Transverse colon (tissue), 4 donors: ENCODE results near the gene ZBP1. TPM values are rescaled to one million over a fixed set of nuclear protein-coding genes. Genes with fewer than 3 reads are reported as not detected.
A peak's percentile ranks its signal among the peaks of the same experiment; 100 is the strongest.

Experiments
- DNase-seq: peaks from one replicate; pipeline ENCODE4 v3.0.0-alpha.2; 2019
- H3K27ac ChIP-seq, 4 donors: fragments of 200-600 bp; sonication (generic); 2 replicates each; pipeline ENCODE4 v1.5.1; 2016 to 2018; ENCODE audit warnings: inconsistent platforms in 4 of 4
- H3K27me3 ChIP-seq: fragments of 200-600 bp; sonication (generic); 2 replicates; pipeline ENCODE4 v1.5.1; 2017; ENCODE audit warnings: inconsistent platforms
- H3K36me3 ChIP-seq, 4 donors: fragments of 200-600 bp; sonication (generic); 2 replicates each; pipeline ENCODE4 v1.5.1; 2017 to 2019; ENCODE audit warnings: inconsistent platforms in 4 of 4
- H3K4me1 ChIP-seq, 4 donors: fragments of 200-600 bp; sonication (generic); 2 replicates each; pipeline ENCODE4 v1.5.1; 2017 to 2020; ENCODE audit warnings: inconsistent platforms in 4 of 4
- H3K4me3 ChIP-seq, 4 donors: fragments of 200-600 bp; sonication (generic); 1 replicate in 1 of 4; 2 replicates in 3 of 4; pipeline versions ENCODE4 v1.5.1 to v1.6.1; 2017 to 2019; ENCODE audit warnings: inconsistent platforms in 4 of 4
- H3K9me3 ChIP-seq, 2 donors: fragments of 200-600 bp; sonication (generic); 2 replicates each; pipeline ENCODE4 v1.5.1; 2017 to 2019; ENCODE audit warnings: inconsistent platforms in 2 of 2
- EP300 ChIP-seq: sonication (generic); formaldehyde crosslinking; IDR thresholded peaks from one replicate; pipeline ENCODE4 v1.6.1; 2017; ENCODE audit warnings: antibody characterized with exemption, low read depth
- POLR2A ChIP-seq: fragments of 450-650 bp; IDR thresholded peaks from one replicate; pipeline ENCODE4 v1.6.1; 2016; ENCODE audit warnings: antibody characterized with exemption, mild to moderate bottlenecking, moderate library complexity
- POLR2AphosphoS5 ChIP-seq, 3 donors: sonication (generic); formaldehyde crosslinking; IDR thresholded peaks; one replicate each; pipeline ENCODE4 v1.6.1; 2016; ENCODE audit warnings: antibody characterized with exemption in 3 of 3
- WGBS, 2 donors: methylation state at CpG; one replicate each; pipeline ENCODE4 v1.1.5; 2018; ENCODE audit warnings: low coverage in 1 of 2; 5-methylcytosine and 5-hydroxymethylcytosine counted together
- in situ Hi-C, 4 donors: fragments of 200-750 bp; cut with MboI; loops; one replicate each; pipeline versions ENCODE4 v1.15.0 to v1.15.1; 2017; ENCODE audit warnings: low sequenced_read_pairs in 3 of 4, low pct_ligation_motif_present in 1 of 4, low pct_unique_long_range_greater_than_20kb in 1 of 4
- intact Hi-C: fragments of 100-400 bp; cut with DNase I; formaldehyde crosslinking; loops from one replicate; pipeline ENCODE4 v1.15.1; 2023; ENCODE audit warnings: low total_unique reads
- total RNA-seq, 4 donors: library from RNA; depleted of rRNA; stranded (reverse); fragments of >200 nt; gene quantifications; one replicate each; pipeline ENCODE4 v1.1.0, GENCODE V29; 2016
- TF ChIP-seq, protein P1 (sequence below), 5 experiments: fragments of 200-600 bp in 3 of 5; fragments of 450-650 bp in 2 of 5; sonication (generic) in 3 of 5; IDR thresholded peaks; 1 replicate in 2 of 5; 2 replicates in 3 of 5; pipeline ENCODE4 v1.5.1; 2016 to 2017; ENCODE audit warnings: antibody characterized with exemption in 5 of 5, inconsistent platforms in 3 of 5, mild to moderate bottlenecking in 2 of 5, moderate library complexity in 1 of 5

Gene ZBP1
- total RNA-seq, 4 donors from 2014 or later = 1.6 to 4.4 TPM; not detected in 2

DNA sequence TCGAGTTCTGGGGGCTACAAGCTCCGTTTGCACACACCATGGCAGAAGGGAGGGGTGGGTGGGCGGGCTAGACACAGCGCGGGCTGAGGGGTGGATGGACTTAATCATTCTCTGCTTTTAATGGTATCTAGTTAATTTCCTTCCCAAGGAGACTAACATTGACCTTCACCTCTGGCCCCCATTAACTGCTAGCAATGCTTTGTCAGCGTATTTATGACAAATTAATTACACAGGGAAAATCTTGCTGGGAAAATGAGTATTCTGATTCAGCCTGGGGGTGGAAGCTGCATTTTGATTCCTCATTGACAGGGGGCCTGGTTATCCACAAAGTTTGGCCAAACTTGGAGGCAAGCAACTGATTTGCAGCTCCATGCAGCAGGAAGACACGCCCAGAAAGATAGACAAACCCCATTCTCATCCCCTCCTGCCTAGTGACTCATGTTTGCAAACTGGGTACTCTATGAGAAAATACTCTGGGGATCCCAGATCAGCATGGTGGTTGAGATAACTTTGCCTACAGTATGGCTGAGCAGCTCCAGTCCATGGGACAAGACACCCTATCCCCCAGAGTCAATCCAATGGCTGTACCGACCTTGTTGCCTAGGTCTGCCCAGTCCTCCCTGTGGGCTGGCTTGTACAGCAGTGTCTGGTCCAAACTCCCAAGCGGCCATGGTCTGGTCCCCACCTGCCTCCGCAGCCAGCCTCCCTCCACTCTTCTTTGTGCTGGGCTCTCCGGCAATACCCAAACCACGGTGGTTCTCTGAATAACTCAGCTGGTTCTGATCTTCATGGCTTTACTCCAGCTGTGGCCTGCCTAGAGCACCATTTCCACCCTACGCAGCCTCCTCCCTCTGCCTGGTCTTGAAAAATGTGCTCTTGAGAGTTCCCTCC is 19.7 kb downstream of the ZBP1 start:
- Histone ChIP-seq H3K27ac (no peak overlapping the region), H3K27me3 (no peaks in the 10 kb centered on the region), H3K4me3 (no peak overlapping the region), H3K36me3 (no peaks in the 10 kb centered on the region), H3K4me1 (peaks cover 3 to 19% (median 6%) of the 10 kb centered on the region in 4 donors), H3K9me3 (no peaks in the 10 kb centered on the region)
- TF ChIP-seq POLR2A = no peak
- no peak for TF ChIP-seq POLR2AphosphoS5 (IDR thresholded peaks at IDR 0.05)
- TF ChIP-seq, protein P1, sequence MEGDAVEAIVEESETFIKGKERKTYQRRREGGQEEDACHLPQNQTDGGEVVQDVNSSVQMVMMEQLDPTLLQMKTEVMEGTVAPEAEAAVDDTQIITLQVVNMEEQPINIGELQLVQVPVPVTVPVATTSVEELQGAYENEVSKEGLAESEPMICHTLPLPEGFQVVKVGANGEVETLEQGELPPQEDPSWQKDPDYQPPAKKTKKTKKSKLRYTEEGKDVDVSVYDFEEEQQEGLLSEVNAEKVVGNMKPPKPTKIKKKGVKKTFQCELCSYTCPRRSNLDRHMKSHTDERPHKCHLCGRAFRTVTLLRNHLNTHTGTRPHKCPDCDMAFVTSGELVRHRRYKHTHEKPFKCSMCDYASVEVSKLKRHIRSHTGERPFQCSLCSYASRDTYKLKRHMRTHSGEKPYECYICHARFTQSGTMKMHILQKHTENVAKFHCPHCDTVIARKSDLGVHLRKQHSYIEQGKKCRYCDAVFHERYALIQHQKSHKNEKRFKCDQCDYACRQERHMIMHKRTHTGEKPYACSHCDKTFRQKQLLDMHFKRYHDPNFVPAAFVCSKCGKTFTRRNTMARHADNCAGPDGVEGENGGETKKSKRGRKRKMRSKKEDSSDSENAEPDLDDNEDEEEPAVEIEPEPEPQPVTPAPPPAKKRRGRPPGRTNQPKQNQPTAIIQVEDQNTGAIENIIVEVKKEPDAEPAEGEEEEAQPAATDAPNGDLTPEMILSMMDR (IDR thresholded peaks at IDR 0.05) = no peak
- no peak for TF ChIP-seq EP300
- 85 to 100% methylated on average over 4 to 13 of the region's 13 CpGs for WGBS, 2 donors
- no peak for DNase-seq
- in situ Hi-C loops = loop anchor here (5.0 to 25.0 kb wide), 5 partner anchors 213 to 612 kb away; partner anchors contain the start of gene RBM38 (in 1 of the 4)
- intact Hi-C loops = no loop called here

DNA sequence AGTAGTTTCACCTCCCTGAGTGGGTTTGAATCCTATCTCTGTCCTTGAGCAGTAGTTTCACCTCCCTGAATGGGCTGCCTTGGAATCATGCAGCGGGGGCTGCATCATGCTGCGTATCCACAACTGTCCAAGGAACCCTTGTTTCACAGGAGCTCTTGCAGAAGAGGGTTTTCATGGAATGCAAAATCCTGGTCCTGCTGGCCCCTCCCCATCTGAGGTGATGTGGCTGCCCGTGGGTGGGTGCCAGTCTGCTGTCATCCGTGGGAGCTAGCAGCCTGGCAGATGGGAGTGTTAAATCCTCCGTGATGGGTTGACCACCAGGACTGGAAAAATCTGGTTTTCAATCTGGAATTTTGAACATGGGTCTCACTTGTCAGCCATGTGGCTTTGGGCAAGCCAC is 21.7 kb downstream of the ZBP1 start:
- Histone ChIP-seq H3K36me3 (no peaks in the 10 kb centered on the region), H3K4me3 (no peak overlapping the region), H3K27ac (no peak overlapping the region), H3K9me3 (no peaks in the 10 kb centered on the region), H3K27me3 (no peaks in the 10 kb centered on the region), H3K4me1 (peaks cover 5 to 21% (median 18%) of the 10 kb centered on the region in 4 donors)
- 79% methylated on average over 5 of the region's 5 CpGs; no CpG with 5 or more reads in 1 of the 2 donors for WGBS, 2 donors
- intact Hi-C loops = loop anchor here (10.0 kb wide), 1 partner anchor 224 kb away; no protein-coding TSS in a partner anchor
- in situ Hi-C loops = loop anchor here in 1 of 4 donors (25.0 kb wide), 1 partner anchor 211 kb away; the partner anchor contains the start of gene RBM38
- no peak for TF ChIP-seq EP300
- DNase-seq = no peak

DNA sequence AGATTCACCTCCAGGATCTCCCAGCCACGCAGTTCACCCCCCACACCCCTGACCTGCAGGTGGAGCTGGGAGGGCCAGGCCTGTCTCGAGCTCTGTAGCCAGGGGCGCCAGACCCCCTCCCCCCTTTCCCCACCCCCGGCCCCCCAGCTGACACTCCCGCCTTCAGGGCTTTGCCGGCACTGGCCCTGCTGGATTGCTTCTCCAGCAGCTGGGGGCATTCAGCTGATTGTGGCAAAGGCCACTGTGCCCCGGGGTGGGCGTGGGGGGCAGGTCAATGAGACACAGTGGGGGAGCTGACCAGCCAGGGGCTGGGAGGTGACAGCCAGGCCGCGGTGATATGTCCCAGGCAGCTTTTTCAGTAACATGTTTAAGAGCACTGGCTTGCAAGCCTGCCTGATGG is 22.2 kb downstream of the ZBP1 start:
- H3K4me3 ChIP-seq = no peak overlapping the region
- intact Hi-C loops (loop anchor here (10.0 kb wide), 1 partner anchor 223 kb away; no protein-coding TSS in a partner anchor), in situ Hi-C loops (loop anchor here in 1 of 4 donors (25.0 kb wide), 1 partner anchor 211 kb away; the partner anchor contains the start of gene RBM38)
- H3K36me3 ChIP-seq = no peaks in the 10 kb centered on the region
- no peak for DNase-seq
- WGBS, 2 donors = 75% methylated on average over 10 of the region's 10 CpGs; no CpG with 5 or more reads in 1 of the 2 donors
- no peaks in the 10 kb centered on the region for H3K27me3 ChIP-seq
- no peak for TF ChIP-seq EP300
- TF ChIP-seq, protein P1 (IDR thresholded peaks at IDR 0.05) = no peak
- no peak for TF ChIP-seq POLR2AphosphoS5 (IDR thresholded peaks at IDR 0.05)
- no peak for TF ChIP-seq POLR2A
- H3K4me1 ChIP-seq = peaks cover 5 to 26% (median 23%) of the 10 kb centered on the region in 4 donors
- no peak overlapping the region for H3K27ac ChIP-seq
- no peaks in the 10 kb centered on the region for H3K9me3 ChIP-seq

DNA sequence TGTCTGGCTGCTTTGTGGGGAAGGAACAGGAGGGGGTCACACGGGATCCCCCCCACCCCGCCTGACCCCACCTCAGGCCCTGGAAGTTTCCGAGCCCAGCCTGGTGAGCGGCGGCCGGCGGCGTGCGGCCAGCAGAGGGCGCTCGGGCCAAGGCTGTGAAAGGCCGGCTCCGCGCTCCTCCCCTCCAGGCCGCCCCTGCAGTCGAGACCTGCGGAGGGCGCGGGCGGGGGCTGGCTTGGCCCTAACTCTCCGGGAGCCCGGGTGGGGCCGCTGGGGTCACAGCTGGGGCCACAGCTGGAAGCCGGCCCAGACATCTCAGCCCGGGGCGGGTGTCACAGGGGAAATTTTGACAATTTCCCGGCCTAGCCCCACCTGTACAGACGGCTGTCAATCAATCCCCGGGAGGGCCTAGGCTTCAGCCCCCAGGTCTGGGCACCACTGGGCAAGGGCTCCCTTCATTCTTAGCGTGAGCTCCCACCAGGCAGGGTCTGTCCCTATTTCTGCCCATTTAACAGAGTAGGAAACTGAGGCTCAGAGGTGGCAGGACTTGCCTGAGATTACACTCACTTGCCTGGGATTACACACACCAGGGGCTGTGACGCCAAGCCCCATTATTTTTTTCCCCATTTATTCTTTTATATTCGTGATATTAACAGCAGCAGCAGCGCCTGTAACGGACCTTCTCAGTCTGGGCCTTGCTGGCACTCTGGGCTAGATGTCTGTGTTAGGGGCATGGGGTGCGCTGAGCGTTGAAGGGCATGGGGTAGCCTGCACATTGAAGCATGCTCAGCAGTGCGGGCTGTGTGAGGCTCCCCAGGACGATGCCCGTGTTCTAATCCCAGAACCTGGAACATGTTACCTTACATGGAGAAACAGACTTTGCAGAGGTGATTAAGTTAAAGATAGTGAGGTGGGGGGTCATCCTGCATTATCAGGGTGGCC is 23.0 kb downstream of the ZBP1 start:
- no peak overlapping the region for H3K27ac ChIP-seq
- no peaks in the 10 kb centered on the region for H3K36me3 ChIP-seq
- no peaks in the 10 kb centered on the region for H3K9me3 ChIP-seq
- H3K27me3 ChIP-seq = no peaks in the 10 kb centered on the region
- in situ Hi-C loops = loop anchor here in 1 of 4 donors (25.0 kb wide), 1 partner anchor 210 kb away; the partner anchor contains the start of gene RBM38
- peak overlapping the region in 1 of 4 donors; percentile 27 for H3K4me3 ChIP-seq
- H3K4me1 ChIP-seq = peaks cover 5 to 28% (median 26%) of the 10 kb centered on the region in 4 donors
- WGBS, 2 donors = 31 to 73% methylated on average over 3 to 26 of the region's 39 CpGs
- no peak for TF ChIP-seq POLR2A
- TF ChIP-seq, protein P1 (IDR thresholded peaks at IDR 0.05) = peak; percentile 93 to 99 (median 97)
- peak; percentile 79 for DNase-seq
- intact Hi-C loops = loop anchor here (10.0 kb wide), 1 partner anchor 222 kb away; no protein-coding TSS in a partner anchor
